Smooth muscle cell (in vitro differentiated cells): ENCODE data around the gene DNASE1L2. TPM values are rescaled to one million over a fixed set of nuclear protein-coding genes. Genes with fewer than 3 reads are reported as not detected.

Experiments
- DNase-seq: peaks from one replicate; lab custom pipeline; 2025; ENCODE audit not compliant: unreplicated experiment; lab: John Stamatoyannopoulos, UW
- H2AFZ ChIP-seq: fragments of 200-600 bp; sonication (generic); 2 replicates; pipeline ENCODE4 v1.6.0; 2016; ENCODE audit warnings: antibody characterized with exemption, low read depth, mild to moderate bottlenecking
- H3F3A ChIP-seq: fragments of 200-600 bp; sonication (generic); 2 replicates; pipeline ENCODE4 v1.6.0; 2017; ENCODE audit warnings: antibody characterized with exemption, low read depth
- H3K27ac ChIP-seq: fragments of 200-600 bp; sonication (generic); 2 replicates; pipeline ENCODE4 v1.5.1; 2016; ENCODE audit warnings: low read depth, mild to moderate bottlenecking
- H3K27me3 ChIP-seq: fragments of 200-600 bp; sonication (generic); 2 replicates; pipeline ENCODE4 v1.6.1; 2016; ENCODE audit warnings: low read depth, mild to moderate bottlenecking
- H3K36me3 ChIP-seq: fragments of 200-600 bp; sonication (generic); 2 replicates; pipeline ENCODE4 v1.5.1; 2016; ENCODE audit warnings: low read depth
- H3K4me1 ChIP-seq: fragments of 200-600 bp; sonication (generic); 2 replicates; pipeline ENCODE4 v1.5.1; 2016; ENCODE audit warnings: low read depth
- H3K4me2 ChIP-seq: fragments of 200-600 bp; sonication (generic); 2 replicates; pipeline ENCODE4 v1.6.0; 2016; ENCODE audit warnings: mild to moderate bottlenecking
- H3K4me3 ChIP-seq: fragments of 200-600 bp; sonication (generic); 2 replicates; pipeline ENCODE4 v1.5.1; 2016; ENCODE audit warnings: mild to moderate bottlenecking
- H3K79me2 ChIP-seq: fragments of 200-600 bp; sonication (generic); 2 replicates; pipeline ENCODE4 v1.6.0; 2016; ENCODE audit warnings: low read depth, mild to moderate bottlenecking
- H3K9ac ChIP-seq: fragments of 200-600 bp; sonication (generic); 2 replicates; pipeline ENCODE4 v1.6.0; 2016; ENCODE audit warnings: low read depth
- H3K9me3 ChIP-seq: fragments of 200-600 bp; sonication (generic); replicated peaks from 2 replicates; pipeline ENCODE4 v1.5.1; 2016; ENCODE audit warnings: low read depth
- H4K20me1 ChIP-seq: fragments of 200-600 bp; sonication (generic); 2 replicates; pipeline ENCODE4 v1.6.0; 2016; ENCODE audit warnings: low read depth
- WGBS: methylation state at CpG from one replicate; pipeline ENCODE4 v1.1.7; 2016; ENCODE audit warnings: low lambda C conversion rate; 5-methylcytosine and 5-hydroxymethylcytosine counted together
- polyA plus RNA-seq: library from polyadenylated mRNA; unstranded; fragments of >200 nt; fragmentation: Nextera tagmentation; extraction: Ambion mirVana; gene quantifications from 2 replicates; pipeline ENCODE4 v1.2.1, GENCODE V29; 2016
- total RNA-seq: library from RNA; depleted of rRNA; stranded (reverse); fragments of >200 nt; gene quantifications from 2 replicates; pipeline ENCODE4 v1.2.3, GENCODE V29; 2014
- TF ChIP-seq, protein P1 (sequence below): fragments of 200-600 bp; sonication (generic); IDR thresholded peaks from 2 replicates; pipeline ENCODE4 v1.5.1; 2017; ENCODE audit warnings: borderline replicate concordance, mild to moderate bottlenecking, antibody characterized with exemption; ENCODE audit not compliant: insufficient read depth, poor library complexity, severe bottlenecking

DNASE1L2 gene
- total and polyA plus RNA-seq, 2 experiments from 2014 or later: 0.13 to 0.25 TPM

DNA sequence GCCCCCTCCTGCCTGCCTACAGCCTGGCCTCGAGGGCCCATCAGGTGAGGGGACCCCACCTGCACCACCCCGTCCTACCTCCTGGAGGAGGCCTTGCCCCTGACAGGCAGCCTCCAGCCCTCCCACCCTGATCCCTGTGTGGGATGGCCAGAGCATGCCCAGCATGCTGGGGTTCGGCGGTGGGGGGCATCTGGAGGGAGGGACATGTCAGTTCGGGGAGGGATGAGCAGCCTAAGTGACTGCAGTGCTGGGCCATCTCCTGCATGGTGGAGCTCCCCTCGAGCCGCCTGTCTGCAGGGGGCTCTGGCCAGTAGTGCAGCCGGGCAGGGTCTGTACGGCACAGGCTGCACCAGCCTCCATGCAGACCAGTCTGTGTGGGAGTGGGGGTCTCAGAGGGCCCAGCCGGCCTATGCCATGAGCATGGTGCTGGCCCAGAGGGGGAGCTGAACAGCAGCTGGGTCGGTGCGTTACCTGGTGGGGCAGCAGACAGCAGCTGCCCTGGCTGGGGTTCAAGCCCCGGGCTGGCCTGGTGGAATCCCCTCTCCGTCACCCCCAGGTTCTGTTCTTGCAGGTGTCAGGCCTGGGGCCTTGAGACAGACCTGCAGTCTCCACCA is 35.7 kb downstream of the DNASE1L2 start:
- H3K4me2 ChIP-seq: no peak overlapping the region
- no peaks in the 10 kb centered on the region for H3K27me3 ChIP-seq
- peaks cover 28% of the 10 kb centered on the region for H3K79me2 ChIP-seq
- no peak overlapping the region for H3K9ac ChIP-seq
- no peaks in the 10 kb centered on the region for H3F3A ChIP-seq
- 97% methylated on average over 10 of the region's 14 CpGs for WGBS
- no peak overlapping the region for H3K27ac ChIP-seq
- H3K4me3 ChIP-seq: no peak overlapping the region
- peaks cover 25% of the 10 kb centered on the region for H4K20me1 ChIP-seq
- H3K9me3 ChIP-seq: no peaks in the 10 kb centered on the region
- H3K4me1 ChIP-seq: peaks cover 6% of the 10 kb centered on the region
- TF ChIP-seq, protein P1, sequence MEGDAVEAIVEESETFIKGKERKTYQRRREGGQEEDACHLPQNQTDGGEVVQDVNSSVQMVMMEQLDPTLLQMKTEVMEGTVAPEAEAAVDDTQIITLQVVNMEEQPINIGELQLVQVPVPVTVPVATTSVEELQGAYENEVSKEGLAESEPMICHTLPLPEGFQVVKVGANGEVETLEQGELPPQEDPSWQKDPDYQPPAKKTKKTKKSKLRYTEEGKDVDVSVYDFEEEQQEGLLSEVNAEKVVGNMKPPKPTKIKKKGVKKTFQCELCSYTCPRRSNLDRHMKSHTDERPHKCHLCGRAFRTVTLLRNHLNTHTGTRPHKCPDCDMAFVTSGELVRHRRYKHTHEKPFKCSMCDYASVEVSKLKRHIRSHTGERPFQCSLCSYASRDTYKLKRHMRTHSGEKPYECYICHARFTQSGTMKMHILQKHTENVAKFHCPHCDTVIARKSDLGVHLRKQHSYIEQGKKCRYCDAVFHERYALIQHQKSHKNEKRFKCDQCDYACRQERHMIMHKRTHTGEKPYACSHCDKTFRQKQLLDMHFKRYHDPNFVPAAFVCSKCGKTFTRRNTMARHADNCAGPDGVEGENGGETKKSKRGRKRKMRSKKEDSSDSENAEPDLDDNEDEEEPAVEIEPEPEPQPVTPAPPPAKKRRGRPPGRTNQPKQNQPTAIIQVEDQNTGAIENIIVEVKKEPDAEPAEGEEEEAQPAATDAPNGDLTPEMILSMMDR: no peak
- H2AFZ ChIP-seq: no peak overlapping the region
- DNase-seq: no peak
- H3K36me3 ChIP-seq: no peaks in the 10 kb centered on the region

DNA sequence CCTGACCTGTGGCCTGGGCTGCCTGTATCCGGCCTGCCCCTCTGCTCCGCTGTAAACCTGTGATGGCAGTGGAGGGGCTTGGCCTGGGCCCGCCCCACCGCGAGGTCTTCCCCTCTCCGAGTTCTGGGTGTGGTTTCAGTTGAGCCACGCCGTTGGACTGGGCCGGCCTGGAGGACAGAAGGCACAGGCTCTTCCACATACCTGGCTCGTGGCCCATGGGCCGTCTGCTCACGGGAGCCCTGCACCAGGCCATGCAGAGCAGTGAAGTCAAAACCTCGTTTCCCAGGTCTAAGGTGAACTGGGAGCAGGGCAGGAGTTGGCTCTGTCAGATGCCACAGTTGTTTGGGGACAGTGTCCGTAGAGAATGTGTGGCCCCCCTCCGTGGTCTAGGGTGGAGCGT is 37.2 kb downstream of the DNASE1L2 start:
- Histone ChIP-seq H3F3A (no peaks in the 10 kb centered on the region), H3K36me3 (no peaks in the 10 kb centered on the region), H3K4me1 (peaks cover 6% of the 10 kb centered on the region), H4K20me1 (peaks cover 20% of the 10 kb centered on the region), H3K9ac (no peak overlapping the region), H3K27me3 (no peaks in the 10 kb centered on the region), H3K9me3 (no peaks in the 10 kb centered on the region), H2AFZ (no peak overlapping the region), H3K4me2 (no peak overlapping the region), H3K27ac (no peak overlapping the region), H3K79me2 (peaks cover 19% of the 10 kb centered on the region), H3K4me3 (no peak overlapping the region)
- WGBS: 95% methylated on average over 16 of the region's 16 CpGs
- TF ChIP-seq, protein P1: no peak
- DNase-seq: no peak

DNA sequence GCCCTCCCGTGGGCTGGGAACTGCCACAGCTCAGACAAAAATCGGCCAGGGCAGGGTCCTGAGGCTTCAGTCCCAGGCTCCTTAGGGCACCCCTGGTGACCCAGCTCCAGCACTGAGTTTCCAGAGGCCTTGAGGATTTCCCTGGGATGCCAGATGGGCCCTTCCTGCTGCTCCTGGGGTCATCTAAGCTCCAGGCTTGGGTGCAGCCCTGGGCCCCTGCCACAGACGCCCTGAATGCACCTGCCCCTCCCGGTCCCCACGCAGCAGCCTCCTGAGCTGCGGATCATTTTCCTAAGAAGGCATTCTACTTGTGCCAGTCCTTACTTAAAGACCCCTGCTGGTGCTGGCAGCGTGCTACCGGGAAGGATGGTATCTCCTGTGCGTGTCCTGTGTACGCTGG is 37.7 kb downstream of the DNASE1L2 start:
- H3K4me3 ChIP-seq: no peak overlapping the region
- no peak overlapping the region for H3K9ac ChIP-seq
- WGBS: 95% methylated on average over 10 of the region's 10 CpGs
- H4K20me1 ChIP-seq: peaks cover 20% of the 10 kb centered on the region
- DNase-seq: no peak
- H3K27me3 ChIP-seq: no peaks in the 10 kb centered on the region
- no peak overlapping the region for H3K4me2 ChIP-seq
- H3K79me2 ChIP-seq: peaks cover 19% of the 10 kb centered on the region
- no peak overlapping the region for H3K27ac ChIP-seq
- H3K4me1 ChIP-seq: peaks cover 6% of the 10 kb centered on the region
- TF ChIP-seq, protein P1: no peak
- no peaks in the 10 kb centered on the region for H3K36me3 ChIP-seq
- no peaks in the 10 kb centered on the region for H3K9me3 ChIP-seq
- H2AFZ ChIP-seq: no peak overlapping the region
- H3F3A ChIP-seq: no peaks in the 10 kb centered on the region
